Naive thymus-derived CD4-positive, alpha-beta T cell (primary cell): ENCODE data around the gene TSHR. TPM values are rescaled to one million over a fixed set of nuclear protein-coding genes. Genes with fewer than 3 reads are reported as not detected.
"Not testable (repeated sequence)": the region's sequence is repeated elsewhere in the genome, so short reads cannot be mapped to it uniquely, and the experiment has no call there.

Experiments used
- ATAC-seq: fragments of 150-1000 bp; cut with Tn5 transposase; 2 replicates; pipeline ENCODE4 v1.10.0; 2021; ENCODE audit warnings: mild to moderate bottlenecking, moderate library complexity
- CTCF ChIA-PET: fragments of 350-600 bp; sonication (Branson Sonifier 250); formaldehyde crosslinking; loops from one replicate; lab custom pipeline; 2021; ENCODE audit warnings: antibody characterized with exemption; lab: Charles Lee
- POLR2A ChIA-PET: fragments of 350-600 bp; sonication (Branson Sonifier 250); formaldehyde crosslinking; loops from one replicate; lab custom pipeline; 2021; ENCODE audit warnings: antibody characterized with exemption, inconsistent platforms; lab: Charles Lee
- DNase-seq, 9 donors: peaks; one replicate each; pipeline versions ENCODE4 v3.0.0 to v3.0.0-alpha.2; 2020 to 2022; ENCODE audit warnings: mixed read lengths in 1 of 9
- H3K27ac ChIP-seq: one replicate; pipeline ENCODE4 v1.7.0; 2013; ENCODE audit warnings: mild to moderate bottlenecking, low read depth, low read length, moderate library complexity
- H3K27me3 ChIP-seq, 2 donors: one replicate each; pipeline ENCODE4 v1.7.0; 2013; ENCODE audit warnings: low read length in 2 of 2, mild to moderate bottlenecking in 2 of 2, moderate library complexity in 2 of 2; ENCODE audit not compliant: control insufficient read depth in 2 of 2, insufficient read depth in 2 of 2
- H3K36me3 ChIP-seq, 3 experiments: 1 replicate in 2 of 3; 2 replicates in 1 of 3; pipeline ENCODE4 v1.7.0; 2013; ENCODE audit warnings: low read length in 3 of 3, mild to moderate bottlenecking in 3 of 3, moderate library complexity in 1 of 3; ENCODE audit not compliant: insufficient read depth in 3 of 3, control insufficient read depth in 2 of 3
- H3K4me1 ChIP-seq, 2 donors: one replicate each; pipeline ENCODE4 v1.7.0; 2013; ENCODE audit warnings: low read length in 2 of 2, mild to moderate bottlenecking in 2 of 2, moderate library complexity in 1 of 2; ENCODE audit not compliant: control insufficient read depth in 2 of 2, insufficient read depth in 2 of 2
- H3K4me3 ChIP-seq: 2 replicates; pipeline ENCODE4 v1.7.0; 2013; ENCODE audit warnings: mild to moderate bottlenecking, low read length
- H3K9me3 ChIP-seq, 3 experiments: 1 replicate in 2 of 3; 2 replicates in 1 of 3; pipeline ENCODE4 v1.7.0; 2013; ENCODE audit warnings: low read length in 3 of 3; ENCODE audit not compliant: control insufficient read depth in 2 of 3
- H3K27ac Mint-ChIP-seq, 9 donors: one replicate each; pipeline ENCODE4 v1.8.0; 2020 to 2022; ENCODE audit warnings: mixed read lengths in 9 of 9, mild to moderate bottlenecking in 8 of 9, moderate library complexity in 5 of 9, inconsistent platforms in 2 of 9
- H3K27me3 Mint-ChIP-seq, 5 donors: one replicate each; pipeline ENCODE4 v1.8.0; 2021 to 2022; ENCODE audit warnings: mixed read lengths in 5 of 5, mild to moderate bottlenecking in 1 of 5
- H3K36me3 Mint-ChIP-seq, 5 donors: one replicate each; pipeline ENCODE4 v1.8.0; 2020 to 2022; ENCODE audit warnings: mixed read lengths in 5 of 5, mild to moderate bottlenecking in 3 of 5, inconsistent platforms in 1 of 5
- H3K4me1 Mint-ChIP-seq, 7 donors: one replicate each; pipeline ENCODE4 v1.8.0; 2020 to 2022; ENCODE audit warnings: mixed read lengths in 7 of 7, mild to moderate bottlenecking in 3 of 7, inconsistent platforms in 1 of 7
- H3K4me3 Mint-ChIP-seq, 10 donors: one replicate each; pipeline ENCODE4 v1.8.0; 2020 to 2022; ENCODE audit warnings: mild to moderate bottlenecking in 10 of 10, mixed read lengths in 10 of 10, moderate library complexity in 6 of 10, inconsistent platforms in 2 of 10
- H3K9me3 Mint-ChIP-seq, 11 donors: one replicate each; pipeline ENCODE4 v1.8.0; 2020 to 2022; ENCODE audit warnings: mixed read lengths in 11 of 11, mild to moderate bottlenecking in 4 of 11, inconsistent platforms in 1 of 11, moderate library complexity in 1 of 11
- intact Hi-C, 2 donors: fragments of 100-400 bp; cut with micrococcal nuclease; formaldehyde crosslinking; loops; one replicate each; pipeline ENCODE4 v1.15.1; 2023
- polyA plus RNA-seq, 2 donors: library from polyadenylated mRNA; unstranded; fragments of 300-500 nt; fragmentation: Illumina TruSeq; gene quantifications; one replicate each; pipeline ENCODE4 v1.2.3, GENCODE V29; 2021
- total RNA-seq, 6 experiments: library from RNA in 5 of 6; stranded (reverse) in 5 of 6; gene quantifications; 1 replicate in 5 of 6; 2 replicates in 1 of 6; pipeline ENCODE4 v1.2.3 and lab custom pipeline; 2021 to 2026

TSHR gene
- total and polyA plus RNA-seq, 7 experiments from 2014 or later = 0.48 to 2.2 (median 0.78) TPM; not detected in 4

GRCh38 chr14:81005540-81006228 lies 50.3 kb downstream of the TSHR start:
- no peaks in the 10 kb centered on the region for H3K27me3 ChIP-seq
- no peaks in the 10 kb centered on the region for H3K36me3 ChIP-seq
- ChIA-PET CTCF (no interaction called here), POLR2A (no interaction called here)
- H3K4me1 ChIP-seq = no peaks in the 10 kb centered on the region
- intact Hi-C loops = no loop called here
- no peak overlapping the region for H3K27ac ChIP-seq
- no peak overlapping the region for H3K27ac Mint-ChIP-seq
- peaks cover 2 to 16% (median 10%) of the 10 kb centered on the region in 5 donors for H3K27me3 Mint-ChIP-seq
- no peak for DNase-seq
- no peaks in the 10 kb centered on the region for H3K4me1 Mint-ChIP-seq
- no peak for ATAC-seq
- no peaks in the 10 kb centered on the region for H3K9me3 Mint-ChIP-seq
- no peak overlapping the region for H3K4me3 Mint-ChIP-seq
- no peaks in the 10 kb centered on the region for H3K36me3 Mint-ChIP-seq
- no peak overlapping the region for H3K4me3 ChIP-seq
- H3K9me3 ChIP-seq = no peaks in the 10 kb centered on the region

GRCh38 chr14:81006266-81006665 lies 50.8 kb downstream of the TSHR start:
- Histone ChIP-seq H3K27ac (no peak overlapping the region), H3K4me3 (no peak overlapping the region), H3K4me1 (no peaks in the 10 kb centered on the region), H3K9me3 (no peaks in the 10 kb centered on the region), H3K27me3 (no peaks in the 10 kb centered on the region), H3K36me3 (no peaks in the 10 kb centered on the region)
- H3K27me3 Mint-ChIP-seq = peaks cover 0 to 13% (median 8%) of the 10 kb centered on the region in 5 donors
- DNase-seq (no peak), ATAC-seq (no peak)
- H3K9me3 Mint-ChIP-seq = no peaks in the 10 kb centered on the region
- intact Hi-C loops = no loop called here
- H3K4me3 Mint-ChIP-seq = no peak overlapping the region
- H3K27ac Mint-ChIP-seq = no peak overlapping the region
- H3K36me3 Mint-ChIP-seq = no peaks in the 10 kb centered on the region
- ChIA-PET CTCF (no interaction called here), POLR2A (no interaction called here)
- no peaks in the 10 kb centered on the region for H3K4me1 Mint-ChIP-seq

GRCh38 chr14:81007131-81007530 lies 51.7 kb downstream of the TSHR start:
- ChIA-PET CTCF (no interaction called here), POLR2A (no interaction called here)
- H3K36me3 Mint-ChIP-seq = no peaks in the 10 kb centered on the region
- Histone ChIP-seq H3K27me3 (no peaks in the 10 kb centered on the region), H3K36me3 (no peaks in the 10 kb centered on the region), H3K9me3 (no peaks in the 10 kb centered on the region), H3K4me1 (no peaks in the 10 kb centered on the region), H3K27ac (no peak overlapping the region), H3K4me3 (no peak overlapping the region)
- ATAC-seq = no peak
- peaks cover 0 to 8% (median 6%) of the 10 kb centered on the region in 5 donors for H3K27me3 Mint-ChIP-seq
- no peaks in the 10 kb centered on the region for H3K4me1 Mint-ChIP-seq
- intact Hi-C loops = no loop called here
- H3K9me3 Mint-ChIP-seq = no peaks in the 10 kb centered on the region
- DNase-seq = no peak
- no peak overlapping the region for H3K27ac Mint-ChIP-seq
- H3K4me3 Mint-ChIP-seq = no peak overlapping the region

- Mint-ChIP-seq H3K4me1 (no peaks in the 10 kb centered on the region), H3K36me3 (no peaks in the 10 kb centered on the region)
Observed at GRCh38 chr14:81009346-81009745, 53.9 kb downstream of the TSHR start.

GRCh38 chr14:81018251-81018650 lies 62.8 kb downstream of the TSHR start:
- Mint-ChIP-seq H3K4me3 (no peak overlapping the region), H3K9me3 (peaks cover 0 to 6% (median 0%) of the 10 kb centered on the region in 11 donors), H3K36me3 (peaks cover 0 to 3% (median 0%) of the 10 kb centered on the region in 5 donors), H3K27ac (no peak overlapping the region), H3K4me1 (no peaks in the 10 kb centered on the region), H3K27me3 (peaks cover 6 to 34% (median 17%) of the 10 kb centered on the region in 5 donors)
- Histone ChIP-seq H3K4me3 (no peak overlapping the region), H3K36me3 (no peaks in the 10 kb centered on the region), H3K27ac (no peak overlapping the region), H3K4me1 (no peaks in the 10 kb centered on the region), H3K27me3 (no peaks in the 10 kb centered on the region), H3K9me3 (no peaks in the 10 kb centered on the region)
- ATAC-seq = no peak
- ChIA-PET CTCF (no interaction called here), POLR2A (no interaction called here)
- no peak for DNase-seq
- intact Hi-C loops = no loop called here

More at GRCh38 chr14:81009346-81009745, 53.9 kb downstream of the TSHR start:
- intact Hi-C loops = no loop called here
- Mint-ChIP-seq H3K27me3 (peaks cover 0 to 7% (median 1%) of the 10 kb centered on the region in 5 donors), H3K27ac (no peak overlapping the region), H3K4me3 (no peak overlapping the region), H3K9me3 (peaks cover 0 to 7% (median 0%) of the 10 kb centered on the region in 11 donors)
- DNase-seq = no peak
- H3K27me3 ChIP-seq = no peaks in the 10 kb centered on the region
- ChIA-PET CTCF (interaction anchor here (1.3 to 1.6 kb wide), 2 partner anchors 10 to 16 kb away, joined by 3 to 4 read pairs; no protein-coding TSS in a partner anchor), POLR2A (no interaction called here)
- H3K4me1 ChIP-seq = no peaks in the 10 kb centered on the region
- no peaks in the 10 kb centered on the region for H3K36me3 ChIP-seq
- H3K4me3 ChIP-seq = no peak overlapping the region
- H3K9me3 ChIP-seq = no peaks in the 10 kb centered on the region
- no peak overlapping the region for H3K27ac ChIP-seq
- no peak for ATAC-seq

GRCh38 chr14:81018684-81019083 lies 63.3 kb downstream of the TSHR start:
- H3K4me1 Mint-ChIP-seq = no peaks in the 10 kb centered on the region
- ATAC-seq = no peak
- H3K4me3 Mint-ChIP-seq = no peak overlapping the region
- no peak overlapping the region for H3K27ac Mint-ChIP-seq
- Histone ChIP-seq H3K27ac (no peak overlapping the region), H3K4me3 (no peak overlapping the region), H3K9me3 (no peaks in the 10 kb centered on the region), H3K4me1 (no peaks in the 10 kb centered on the region), H3K27me3 (no peaks in the 10 kb centered on the region), H3K36me3 (no peaks in the 10 kb centered on the region)
- POLR2A ChIA-PET = no interaction called here
- H3K27me3 Mint-ChIP-seq = peaks cover 7 to 34% (median 14%) of the 10 kb centered on the region in 5 donors
- intact Hi-C loops = no loop called here
- CTCF ChIA-PET = no interaction called here
- H3K36me3 Mint-ChIP-seq = peaks cover 0 to 3% (median 0%) of the 10 kb centered on the region in 5 donors
- no peak for DNase-seq
- peaks cover 0 to 4% (median 0%) of the 10 kb centered on the region in 11 donors for H3K9me3 Mint-ChIP-seq

GRCh38 chr14:81019113-81019512 lies 63.7 kb downstream of the TSHR start:
- intact Hi-C loops, POLR2A ChIA-PET: not testable (repeated sequence)

More at GRCh38 chr14:81019113-81019512, 63.7 kb downstream of the TSHR start:
- H3K27me3 ChIP-seq, H3K4me3 ChIP-seq, H3K36me3 ChIP-seq, H3K9me3 ChIP-seq, H3K9me3 Mint-ChIP-seq, H3K27ac ChIP-seq, DNase-seq, ATAC-seq, CTCF ChIA-PET, H3K4me1 Mint-ChIP-seq, H3K27ac Mint-ChIP-seq, H3K4me1 ChIP-seq, H3K36me3 Mint-ChIP-seq, H3K4me3 Mint-ChIP-seq: not testable (repeated sequence)
- peaks cover 5 to 34% (median 13%) of the 10 kb centered on the region in 5 donors for H3K27me3 Mint-ChIP-seq
